Right atrium auricular region (tissue), 2 donors: ENCODE data around the gene TXNRD2. TPM values are rescaled to one million over a fixed set of nuclear protein-coding genes. Genes with fewer than 3 reads are reported as not detected.

ENCODE experiments used
- DNase-seq: peaks from one replicate; pipeline ENCODE4 v3.0.0-alpha.2; 2019; ENCODE audit warnings: low spot score
- H3K27ac ChIP-seq, 2 donors: fragments of 200-600 bp; sonication (generic); 1 replicate in 1 of 2; 2 replicates in 1 of 2; pipeline ENCODE4 v1.5.1; 2016 to 2019
- H3K27me3 ChIP-seq, 2 donors: fragments of 200-600 bp; sonication (generic); one replicate each; pipeline versions ENCODE4 v1.5.1 to v1.6.0; 2017 to 2019
- H3K36me3 ChIP-seq: fragments of 200-600 bp; sonication (generic); one replicate; pipeline ENCODE4 v1.5.1; 2016
- H3K4me1 ChIP-seq, 2 donors: fragments of 200-600 bp; sonication (generic); one replicate each; pipeline versions ENCODE4 v1.5.1 to v1.6.0; 2017 to 2019
- H3K4me3 ChIP-seq, 2 donors: fragments of 200-600 bp; sonication (generic); 1 replicate in 1 of 2; 2 replicates in 1 of 2; pipeline ENCODE4 v1.5.1; 2017 to 2019; ENCODE audit warnings: mild to moderate bottlenecking in 1 of 2, moderate library complexity in 1 of 2
- H3K9me3 ChIP-seq, 2 donors: fragments of 200-600 bp; sonication (generic); one replicate each; pipeline ENCODE4 v1.5.1; 2019
- total RNA-seq, 2 donors: library from RNA; depleted of rRNA; stranded (reverse); fragments of >200 nt; gene quantifications; one replicate each; pipeline ENCODE4 v1.1.0, GENCODE V29; 2016
- TF ChIP-seq, protein P1 (sequence below), 2 donors: fragments of 200-600 bp; sonication (generic); IDR thresholded peaks; one replicate each; pipeline ENCODE4 v1.5.1; 2019; ENCODE audit warnings: antibody characterized with exemption in 2 of 2

Gene TXNRD2
- total RNA-seq, 2 donors from 2014 or later: 16.2 to 18.4 TPM

DNA sequence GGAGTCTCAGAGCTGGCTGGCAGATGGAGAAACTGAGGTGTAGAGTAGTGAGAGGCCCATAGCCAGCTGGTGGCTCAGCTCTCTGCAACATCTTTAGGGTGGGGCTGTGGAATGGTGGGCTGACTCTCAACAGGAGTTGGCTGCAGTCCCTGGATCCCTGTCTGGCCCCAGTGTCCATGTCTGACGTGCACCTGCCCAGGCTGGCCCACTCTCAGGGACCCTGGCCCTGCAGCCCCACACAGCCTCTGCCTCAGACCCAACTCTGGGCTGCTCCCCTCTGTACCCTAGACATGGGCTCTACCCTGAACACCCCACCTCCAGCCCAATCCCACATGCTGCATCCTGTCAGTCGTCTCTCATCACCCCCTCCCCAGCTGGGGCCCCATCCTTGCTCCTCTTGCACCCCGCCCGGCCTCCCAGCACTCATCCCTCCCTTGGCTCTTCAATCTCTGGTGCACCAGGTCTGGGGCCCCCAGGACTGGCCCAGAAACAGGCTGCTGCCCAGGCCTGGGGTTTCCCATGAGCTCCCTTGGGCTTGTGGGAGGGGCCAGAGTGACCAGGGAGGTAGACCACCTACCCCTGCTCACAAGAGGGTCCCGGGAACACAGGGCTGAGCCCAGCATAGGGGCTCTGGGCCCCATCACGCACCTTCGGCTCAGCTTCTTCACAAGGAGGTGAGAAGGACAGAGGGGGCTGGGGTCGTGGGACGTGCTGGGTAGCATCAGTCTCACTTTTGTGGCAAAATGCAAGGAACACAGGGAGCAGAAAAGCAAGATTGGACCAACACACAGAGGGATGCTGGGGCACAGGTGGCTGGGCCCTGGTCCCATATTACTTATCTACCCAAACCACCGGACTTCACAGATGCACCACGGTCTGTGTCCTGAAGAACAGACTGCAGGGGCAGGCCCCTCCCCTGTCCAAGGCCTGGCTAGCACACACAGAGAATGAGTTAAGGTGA is 43.5 kb upstream of the TXNRD2 start:
- Histone ChIP-seq H3K4me1 (peaks cover 0 to 49% of the 10 kb centered on the region in 2 donors), H3K4me3 (no peak overlapping the region), H3K27ac (peak overlapping the region; percentile 94 to 97), H3K36me3 (peaks cover 16% of the 10 kb centered on the region), H3K27me3 (no peaks in the 10 kb centered on the region), H3K9me3 (no peaks in the 10 kb centered on the region)
- TF ChIP-seq, protein P1, sequence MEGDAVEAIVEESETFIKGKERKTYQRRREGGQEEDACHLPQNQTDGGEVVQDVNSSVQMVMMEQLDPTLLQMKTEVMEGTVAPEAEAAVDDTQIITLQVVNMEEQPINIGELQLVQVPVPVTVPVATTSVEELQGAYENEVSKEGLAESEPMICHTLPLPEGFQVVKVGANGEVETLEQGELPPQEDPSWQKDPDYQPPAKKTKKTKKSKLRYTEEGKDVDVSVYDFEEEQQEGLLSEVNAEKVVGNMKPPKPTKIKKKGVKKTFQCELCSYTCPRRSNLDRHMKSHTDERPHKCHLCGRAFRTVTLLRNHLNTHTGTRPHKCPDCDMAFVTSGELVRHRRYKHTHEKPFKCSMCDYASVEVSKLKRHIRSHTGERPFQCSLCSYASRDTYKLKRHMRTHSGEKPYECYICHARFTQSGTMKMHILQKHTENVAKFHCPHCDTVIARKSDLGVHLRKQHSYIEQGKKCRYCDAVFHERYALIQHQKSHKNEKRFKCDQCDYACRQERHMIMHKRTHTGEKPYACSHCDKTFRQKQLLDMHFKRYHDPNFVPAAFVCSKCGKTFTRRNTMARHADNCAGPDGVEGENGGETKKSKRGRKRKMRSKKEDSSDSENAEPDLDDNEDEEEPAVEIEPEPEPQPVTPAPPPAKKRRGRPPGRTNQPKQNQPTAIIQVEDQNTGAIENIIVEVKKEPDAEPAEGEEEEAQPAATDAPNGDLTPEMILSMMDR (IDR thresholded peaks at IDR 0.05): no peak
- DNase-seq: no peak

DNA sequence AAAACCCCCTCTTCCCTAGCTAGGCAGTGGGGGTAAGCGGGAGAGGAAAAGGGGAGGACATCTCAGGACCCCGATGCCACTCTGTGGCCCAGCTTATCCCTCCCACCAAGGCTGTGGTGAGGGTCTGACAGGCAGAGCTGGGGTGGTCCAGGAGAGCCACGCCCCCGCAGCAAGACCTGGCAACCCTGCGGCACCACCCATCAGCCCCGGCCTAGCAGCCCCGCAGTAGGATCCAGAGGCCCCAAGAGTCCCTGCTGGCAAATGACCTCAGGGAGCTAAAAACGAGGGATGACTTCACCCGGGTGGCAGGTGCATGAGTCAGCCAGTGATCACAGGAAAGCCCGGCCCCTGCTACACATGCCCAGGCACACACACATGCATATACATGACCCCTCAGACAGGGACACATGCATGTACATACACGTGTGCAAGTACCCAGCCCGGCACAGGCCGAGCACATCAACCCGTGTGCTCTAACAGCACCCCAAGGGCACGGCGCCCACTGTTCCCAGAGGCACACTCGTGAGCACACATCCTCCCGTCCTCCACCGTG is 42.7 kb upstream of the TXNRD2 start:
- Histone ChIP-seq H3K27ac (peak overlapping the region; percentile 76 to 97), H3K9me3 (no peaks in the 10 kb centered on the region), H3K27me3 (no peaks in the 10 kb centered on the region), H3K36me3 (peaks cover 24% of the 10 kb centered on the region), H3K4me3 (no peak overlapping the region), H3K4me1 (peaks cover 0 to 49% of the 10 kb centered on the region in 2 donors)
- TF ChIP-seq, protein P1 (IDR thresholded peaks at IDR 0.05): no peak
- no peak for DNase-seq

DNA sequence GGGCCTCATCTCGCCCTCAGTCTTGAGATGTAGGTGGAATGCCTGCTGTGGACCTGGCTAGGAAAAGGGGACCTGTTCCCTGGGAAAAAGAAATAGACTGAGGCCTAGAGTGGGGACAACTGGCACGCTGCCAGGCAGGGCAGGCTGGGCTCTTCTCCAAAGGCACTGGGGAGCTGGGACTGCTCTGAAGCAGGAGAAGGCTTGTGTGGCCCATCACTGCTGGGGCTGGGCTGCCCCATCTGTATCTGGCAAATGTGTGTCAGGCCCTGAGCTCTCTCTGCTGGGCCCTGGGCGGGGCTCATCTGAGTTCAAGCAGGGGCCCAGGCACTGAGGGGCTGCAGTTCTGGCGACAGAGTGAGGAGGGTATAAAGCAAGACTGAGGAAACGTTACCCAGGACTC is 42.1 kb upstream of the TXNRD2 start:
- Histone ChIP-seq H3K9me3 (no peaks in the 10 kb centered on the region), H3K4me1 (peaks cover 0 to 49% of the 10 kb centered on the region in 2 donors), H3K36me3 (peaks cover 29% of the 10 kb centered on the region), H3K4me3 (no peak overlapping the region), H3K27ac (peak overlapping the region; percentile 76 to 97), H3K27me3 (no peaks in the 10 kb centered on the region)
- DNase-seq: no peak
- TF ChIP-seq, protein P1 (IDR thresholded peaks at IDR 0.05): no peak

DNA sequence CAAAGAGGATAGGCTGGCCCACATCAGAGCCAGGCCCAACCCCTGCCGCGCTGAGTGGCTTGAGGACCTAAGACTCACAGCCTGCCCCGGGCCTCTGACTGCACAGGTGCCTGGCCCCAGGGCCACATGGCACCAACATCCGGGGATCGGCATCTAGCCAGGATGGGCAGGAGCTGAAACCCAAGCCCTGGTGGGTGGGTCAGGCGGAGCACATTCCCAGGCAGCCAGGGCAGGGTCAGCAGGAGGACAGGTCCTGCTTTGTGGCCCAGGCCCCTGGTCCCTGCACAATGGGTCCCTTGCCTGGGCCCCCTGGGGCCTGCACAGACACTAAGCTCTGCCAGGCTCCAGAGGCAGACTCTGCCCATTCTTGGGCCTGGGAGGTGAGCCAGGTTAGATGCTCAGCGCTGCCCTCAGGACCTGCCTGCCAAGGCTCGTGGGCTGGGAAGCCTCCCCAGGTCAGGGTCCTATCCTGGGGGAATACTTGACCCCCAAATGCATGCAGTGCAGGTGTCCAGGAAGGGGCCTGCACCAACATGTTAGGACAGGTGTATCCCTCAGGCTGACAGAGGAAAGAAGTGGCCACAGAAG is 41.5 kb upstream of the TXNRD2 start:
- TF ChIP-seq, protein P1 (IDR thresholded peaks at IDR 0.05): no peak
- H3K9me3 ChIP-seq: no peaks in the 10 kb centered on the region
- H3K36me3 ChIP-seq: peaks cover 36% of the 10 kb centered on the region
- H3K27ac ChIP-seq: peak overlapping the region; percentile 76 to 97
- no peak overlapping the region for H3K4me3 ChIP-seq
- DNase-seq: no peak
- H3K4me1 ChIP-seq: peaks cover 0 to 49% of the 10 kb centered on the region in 2 donors
- no peaks in the 10 kb centered on the region for H3K27me3 ChIP-seq

DNA sequence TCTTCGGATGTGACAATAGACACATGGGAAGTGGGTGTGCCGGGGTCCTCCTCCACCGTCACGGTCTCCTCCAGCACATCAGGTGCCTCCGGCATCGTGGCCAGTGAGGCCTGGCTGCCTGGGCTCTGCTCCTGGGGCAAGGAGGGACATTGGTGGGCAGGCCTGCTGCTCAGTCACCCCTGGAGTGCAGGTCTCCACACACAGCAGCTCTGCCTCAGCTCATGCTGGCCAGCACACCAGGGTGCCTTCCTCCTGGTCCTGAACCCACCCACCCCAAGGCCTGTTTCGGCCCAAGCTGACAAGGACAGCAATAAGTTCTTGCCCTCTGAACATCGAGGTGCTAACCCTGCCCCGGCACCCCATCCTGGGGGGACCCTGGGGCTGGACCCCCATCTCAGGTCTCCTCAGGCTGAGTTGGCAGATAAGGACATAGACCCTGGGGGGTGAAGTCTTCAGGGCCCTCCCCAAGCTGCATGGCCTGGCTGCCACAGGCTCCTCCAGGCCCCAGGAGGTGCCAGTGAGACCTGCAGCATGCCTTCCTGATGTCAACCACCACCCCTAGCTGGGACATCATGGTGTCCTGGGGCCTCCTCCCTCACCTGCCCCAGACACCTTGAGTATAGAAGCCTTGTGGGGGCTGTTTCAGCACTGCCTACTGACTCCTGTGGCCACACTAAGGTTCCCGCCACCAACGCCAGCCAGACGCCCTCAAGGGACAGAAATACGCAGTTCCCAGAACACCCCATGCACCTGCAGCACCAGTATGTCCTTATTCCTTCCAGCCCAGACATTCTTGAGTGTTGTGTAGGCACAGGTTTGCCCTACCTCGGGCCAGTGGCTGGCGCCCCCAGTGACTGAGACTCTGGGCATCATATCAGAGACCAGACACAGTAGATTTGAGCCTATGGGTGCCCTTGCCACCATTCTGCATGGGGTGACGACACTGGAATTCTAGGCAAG is 40.6 kb upstream of the TXNRD2 start:
- Histone ChIP-seq H3K27ac (peak overlapping the region; percentile 76 to 97), H3K36me3 (peaks cover 37% of the 10 kb centered on the region), H3K4me1 (peaks cover 0 to 44% of the 10 kb centered on the region in 2 donors), H3K4me3 (no peak overlapping the region), H3K9me3 (no peaks in the 10 kb centered on the region), H3K27me3 (no peaks in the 10 kb centered on the region)
- DNase-seq: no peak
- TF ChIP-seq, protein P1 (IDR thresholded peaks at IDR 0.05): no peak
